NCI-H69 (cell line): Measurements from ENCODE around the gene MTX3.
A peak's percentile ranks its signal among the peaks of the same experiment; 100 is the strongest.

ENCODE experiments used
- DNase-seq: peaks from one replicate; lab custom pipeline; 2025; lab: John Stamatoyannopoulos, UW

The MTX3 gene

GRCh38 chr5:79982136-79982535 is 8.9 kb downstream of the MTX3 start:
- DNase-seq = no peak

- DNase-seq = no peak
Observed at GRCh38 chr5:79976759-79977515, 14.1 kb downstream of the MTX3 start.

GRCh38 chr5:79975422-79975821 is 15.6 kb downstream of the MTX3 start:
- no peak for DNase-seq

- DNase-seq = no peak
Observed at GRCh38 chr5:79974886-79975285, 16.2 kb downstream of the MTX3 start.

GRCh38 chr5:79973996-79974395 is 17.1 kb downstream of the MTX3 start:
- no peak for DNase-seq

GRCh38 chr5:79973511-79973910 is 17.6 kb downstream of the MTX3 start:
- peak; percentile 39 for DNase-seq

GRCh38 chr5:79971156-79971555 is 19.9 kb downstream of the MTX3 start:
- DNase-seq = no peak

GRCh38 chr5:79966448-79966847 is 24.6 kb downstream of the MTX3 start:
- DNase-seq = no peak

GRCh38 chr5:79964136-79964535 is 26.9 kb downstream of the MTX3 start:
- DNase-seq = no peak

GRCh38 chr5:79963261-79964061 is 27.6 kb downstream of the MTX3 start:
- DNase-seq = no peak

- DNase-seq = peak; percentile 7
Observed at GRCh38 chr5:79962575-79963222, 28.4 kb downstream of the MTX3 start.

GRCh38 chr5:79961716-79962574 is 29.1 kb downstream of the MTX3 start:
- DNase-seq = no peak

- DNase-seq = no peak
Observed at GRCh38 chr5:79959407-79959806, 31.7 kb downstream of the MTX3 start.

- DNase-seq = no peak
Observed at GRCh38 chr5:79955941-79956670, 35.0 kb downstream of the MTX3 start.

GRCh38 chr5:79955356-79955895 is 35.6 kb downstream of the MTX3 start:
- no peak for DNase-seq

GRCh38 chr5:79954620-79955019 is 36.4 kb downstream of the MTX3 start:
- no peak for DNase-seq

- no peak for DNase-seq
Observed at GRCh38 chr5:79947567-79947966, 43.5 kb downstream of the MTX3 start.

GRCh38 chr5:79938468-79938867 is 52.6 kb downstream of the MTX3 start:
- DNase-seq = no peak

- DNase-seq = no peak
Observed at GRCh38 chr5:79936646-79937216, 54.3 kb downstream of the MTX3 start.

GRCh38 chr5:79936002-79936645 is 54.9 kb downstream of the MTX3 start:
- no peak for DNase-seq
